GM18951 (cell line): ENCODE data around the gene TNFRSF8.

ENCODE experiments used
- POLR2A ChIP-seq: IDR thresholded peaks from 4 replicates; pipeline ENCODE4 v1.6.1; 2011; ENCODE audit warnings: mild to moderate bottlenecking; ENCODE audit not compliant: insufficient read length, insufficient read depth; ENCODE audit errors: extremely low read depth
- in situ Hi-C: fragments of 300-500 bp; cut with MboI; formaldehyde crosslinking; loops from one replicate; pipeline ENCODE4 v1.12.0; 2022; ENCODE audit warnings: low sequenced_read_pairs, mixed read lengths, inconsistent platforms; ENCODE audit not compliant: unreplicated experiment

TNFRSF8 gene

GRCh38 chr1:12112711-12113161, 49.6 kb downstream of the TNFRSF8 start:
- TF ChIP-seq POLR2A, result no peak
- in situ Hi-C loops, result loop anchor here (25.0 kb wide), 1 partner anchor 525 kb away; the partner anchor contains the start of gene AADACL4

DNA sequence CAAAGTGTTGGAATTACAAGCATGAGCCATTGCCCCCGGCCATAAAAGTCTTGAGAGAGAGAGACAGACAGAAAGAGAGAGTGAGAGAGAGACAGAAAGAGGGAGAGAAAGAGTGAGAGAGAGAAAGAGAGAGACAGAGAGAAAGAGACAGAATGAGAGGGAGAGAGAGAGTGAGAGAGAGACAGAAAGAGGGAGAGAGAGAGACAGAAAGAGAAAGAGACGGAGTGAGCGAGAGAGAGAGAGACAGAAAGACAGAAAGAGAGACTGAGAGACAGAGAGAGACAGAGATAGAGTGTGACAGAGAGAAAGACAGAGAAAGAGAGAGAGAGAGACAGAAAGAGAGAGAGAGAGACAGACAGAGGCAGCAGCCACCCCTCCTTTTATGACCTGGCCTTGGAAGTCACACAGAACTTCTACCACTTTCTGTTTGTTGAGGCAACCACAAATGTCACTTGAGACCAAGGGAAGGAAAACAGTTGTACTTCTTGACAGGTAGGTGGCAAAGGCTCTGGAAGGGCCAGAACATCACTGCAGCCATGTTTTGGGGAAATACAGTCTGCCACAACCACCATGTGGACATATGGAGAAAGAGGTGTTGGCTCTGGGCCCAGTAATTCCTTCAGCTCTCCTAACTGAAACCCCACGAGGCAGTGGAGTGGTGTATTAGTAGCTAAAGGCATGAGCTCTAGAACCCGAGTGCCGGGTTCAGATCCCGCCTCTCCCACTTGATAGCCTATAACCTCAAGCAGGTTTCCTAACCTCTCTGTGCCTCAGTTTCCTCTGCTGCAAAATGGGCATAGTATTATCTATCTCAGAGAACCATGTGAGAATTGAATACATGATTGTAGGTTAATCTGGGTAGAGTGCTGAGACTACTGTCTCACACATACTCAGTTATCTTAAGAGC, 50.6 kb downstream of the TNFRSF8 start:
- TF ChIP-seq POLR2A, result no peak
- in situ Hi-C loops, result loop anchor here (25.0 kb wide), 1 partner anchor 524 kb away; the partner anchor contains the start of gene AADACL4

DNA sequence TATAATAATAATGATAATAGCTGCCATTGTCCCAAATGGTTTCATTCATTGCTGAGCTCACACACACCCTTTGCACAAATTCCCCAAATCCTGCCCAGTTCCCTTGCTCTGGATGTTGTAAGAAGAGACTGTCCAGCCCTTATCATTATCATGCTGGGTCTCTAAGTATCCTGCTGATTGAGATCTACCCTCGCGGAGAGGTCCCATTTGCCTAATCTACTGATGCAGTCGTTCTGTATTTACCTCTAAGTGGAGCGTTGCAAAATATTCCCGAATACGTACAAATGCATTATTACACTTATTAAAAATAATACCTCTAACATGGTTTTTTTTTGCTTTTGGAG, 51.2 kb downstream of the TNFRSF8 start:
- in situ Hi-C loops, result loop anchor here (25.0 kb wide), 1 partner anchor 523 kb away; the partner anchor contains the start of gene AADACL4
- TF ChIP-seq POLR2A, result no peak

DNA sequence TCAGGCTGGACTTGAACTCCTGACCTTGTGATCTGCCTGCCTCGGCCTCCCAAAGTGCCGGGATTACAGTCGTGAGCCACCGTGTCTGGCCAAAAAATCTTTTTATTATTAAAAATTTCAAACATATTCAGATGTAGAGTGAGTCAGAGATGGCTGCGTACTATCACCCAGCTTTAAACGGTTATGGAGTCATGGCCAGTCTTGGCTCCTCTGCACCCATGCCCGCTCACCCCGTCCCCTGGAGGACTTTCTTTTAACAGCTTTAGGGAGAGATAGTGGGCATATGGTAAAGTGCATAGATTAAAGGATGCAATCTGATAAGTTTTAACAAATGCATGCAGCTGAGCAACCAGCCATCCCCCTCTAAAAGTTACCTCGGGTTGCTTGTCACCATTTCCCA, 51.8 kb downstream of the TNFRSF8 start:
- TF ChIP-seq POLR2A, result no peak
- in situ Hi-C loops, result loop anchor here (25.0 kb wide), 1 partner anchor 522 kb away; the partner anchor contains the start of gene AADACL4

DNA sequence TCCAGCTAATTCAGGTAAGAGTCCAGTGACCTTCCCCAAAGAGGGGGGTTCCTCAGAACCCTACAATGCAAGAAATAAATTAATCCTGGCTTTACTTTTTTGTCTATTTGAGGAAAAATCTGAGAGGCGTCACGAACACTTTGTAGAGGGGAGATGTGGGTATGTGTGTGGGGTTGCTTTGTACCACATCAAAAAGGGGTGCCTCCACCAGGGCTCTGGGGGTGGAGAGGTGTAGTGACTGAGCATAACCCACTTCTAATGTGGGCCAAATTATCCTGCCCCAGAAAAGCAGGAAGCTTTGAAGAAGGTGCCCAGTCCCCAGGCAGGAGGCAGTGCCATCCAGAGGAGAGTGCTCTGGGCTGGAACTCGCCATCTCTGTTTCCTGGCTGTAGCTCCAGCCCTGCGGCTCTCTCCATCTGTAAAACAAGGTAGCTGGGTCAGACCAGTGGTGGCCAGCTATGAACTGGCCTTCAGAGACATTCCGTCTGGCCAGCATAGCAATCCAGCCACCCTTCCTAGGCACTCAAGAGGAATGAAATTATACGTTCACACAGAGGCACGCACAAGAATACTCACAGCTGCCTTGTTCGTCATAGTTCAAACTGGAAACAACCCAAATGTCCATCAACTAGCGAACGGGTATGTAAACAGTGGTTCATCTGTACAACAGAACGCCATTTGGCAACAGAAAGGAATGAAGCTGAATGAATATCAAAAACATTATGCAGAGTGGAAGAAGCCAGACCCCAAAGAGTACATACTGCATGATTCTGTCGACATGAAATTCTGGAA, 58.3 kb downstream of the TNFRSF8 start:
- in situ Hi-C loops, result loop anchor here (5.0 to 25.0 kb wide), 2 partner anchors 86 to 516 kb away; partner anchors contain the start of gene AADACL4
- no peak for TF ChIP-seq POLR2A

GRCh38 chr1:12123172-12123571, 60.1 kb downstream of the TNFRSF8 start:
- TF ChIP-seq POLR2A, result no peak
- in situ Hi-C loops, result loop anchor here (5.0 to 25.0 kb wide), 2 partner anchors 84 to 514 kb away; partner anchors contain the start of gene AADACL4

GRCh38 chr1:12124693-12125421, 61.8 kb downstream of the TNFRSF8 start:
- in situ Hi-C loops, result loop anchor here (5.0 to 25.0 kb wide), 2 partner anchors 82 to 512 kb away; partner anchors contain the start of gene AADACL4
- TF ChIP-seq POLR2A, result peak; percentile 3

DNA sequence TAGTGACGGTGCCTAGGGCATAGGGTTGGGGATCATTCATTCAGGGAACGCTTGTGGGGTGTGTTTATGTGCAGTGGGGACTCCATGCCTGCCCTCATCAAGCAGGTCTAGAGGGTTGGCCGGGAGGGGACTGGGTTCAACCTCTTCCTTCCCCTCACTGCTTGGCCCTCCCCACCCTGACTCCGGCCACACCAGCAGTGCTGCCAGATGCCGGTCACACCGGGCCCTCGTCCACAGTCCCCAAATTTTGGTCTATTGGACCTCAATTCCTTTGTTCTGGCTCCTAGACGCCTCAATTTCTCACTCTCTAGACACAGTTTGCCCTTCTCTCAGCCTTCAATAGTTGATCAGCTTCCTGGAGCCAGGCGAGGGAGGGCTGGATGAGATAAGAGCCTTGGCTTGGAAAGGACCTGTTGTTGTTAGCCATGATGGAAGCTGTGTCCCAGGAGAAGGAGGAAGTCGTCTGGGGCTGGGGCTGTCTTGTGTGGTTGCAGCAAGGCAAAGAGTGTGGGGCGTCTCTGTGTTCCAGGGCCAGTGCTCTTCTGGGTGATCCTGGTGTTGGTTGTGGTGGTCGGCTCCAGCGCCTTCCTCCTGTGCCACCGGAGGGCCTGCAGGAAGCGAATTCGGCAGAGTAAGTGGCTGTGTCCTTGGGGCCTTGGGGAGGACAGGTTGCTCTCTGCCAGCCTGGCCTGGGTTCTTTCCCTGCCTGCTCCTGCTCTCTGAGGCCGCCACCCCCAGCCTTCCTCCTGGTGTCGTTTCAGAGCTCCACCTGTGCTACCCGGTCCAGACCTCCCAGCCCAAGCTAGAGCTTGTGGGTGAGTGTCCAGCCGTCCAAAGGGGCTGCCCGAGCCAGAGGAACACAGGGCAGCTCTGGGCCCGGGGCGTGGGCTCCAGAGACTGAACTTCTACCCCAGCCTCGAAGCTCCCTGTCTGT, 62.6 kb downstream of the TNFRSF8 start:
- peak; percentile 0 for TF ChIP-seq POLR2A
- in situ Hi-C loops, result no loop called here

DNA sequence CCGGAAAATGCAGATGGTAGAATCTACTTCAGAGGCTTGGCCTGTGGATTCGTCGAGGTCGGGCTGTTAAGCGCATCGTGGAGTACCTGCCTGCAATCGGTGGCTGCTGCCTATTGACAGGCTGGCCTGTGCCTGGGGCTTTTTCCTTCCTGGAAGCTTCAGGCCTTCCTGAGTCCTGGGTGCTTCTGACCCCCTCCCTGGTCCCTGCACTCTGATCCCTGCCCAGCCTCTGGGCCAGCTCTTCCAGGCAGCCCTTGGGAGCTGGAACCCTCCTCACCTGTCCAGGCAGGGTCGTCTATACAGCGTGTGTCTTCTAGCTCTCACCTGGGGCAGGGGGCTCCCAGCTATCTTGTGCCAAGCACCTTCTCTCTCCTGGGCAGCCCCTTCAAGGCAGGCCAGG, 63.7 kb downstream of the TNFRSF8 start:
- in situ Hi-C loops, result no loop called here

GRCh38 chr1:12127206-12127810, 64.2 kb downstream of the TNFRSF8 start:
- in situ Hi-C loops, result no loop called here

More for the DNA sequence above, 63.7 kb downstream of the TNFRSF8 start:
- no peak for TF ChIP-seq POLR2A

GRCh38 chr1:12128120-12128519, 65.0 kb downstream of the TNFRSF8 start:
- in situ Hi-C loops, result no loop called here
- TF ChIP-seq POLR2A, result no peak

More at GRCh38 chr1:12127206-12127810, 64.2 kb downstream of the TNFRSF8 start:
- no peak for TF ChIP-seq POLR2A

GRCh38 chr1:12129624-12130023, 66.5 kb downstream of the TNFRSF8 start:
- in situ Hi-C loops, result no loop called here
- TF ChIP-seq POLR2A, result no peak
